Activated CD8-positive, alpha-beta memory T cell treated with anti-CD3 and anti-CD28 coated beads, Interleukin-2, amount 10 ng/mL, durations not matched to agents 7 days and 5 days (primary cell): ENCODE measurements around the gene SCN8A. TPM values are rescaled to one million over a fixed set of nuclear protein-coding genes. Genes with fewer than 3 reads are reported as not detected.
"Not testable (repeated sequence)": the region's sequence is repeated elsewhere in the genome, so short reads cannot be mapped to it uniquely, and the experiment has no call there.

Experiments
- ATAC-seq: fragments of 150-1000 bp; cut with Tn5 transposase; one replicate; pipeline ENCODE4 v1.10.0; 2021; ENCODE audit warnings: moderate library complexity
- CTCF ChIA-PET: fragments of 350-600 bp; sonication (Branson Sonifier 250); formaldehyde crosslinking; loops from one replicate; lab custom pipeline; 2021; ENCODE audit warnings: antibody characterized with exemption; lab: Charles Lee
- DNase-seq: peaks from one replicate; pipeline ENCODE4 v3.0.0-alpha.2; 2020
- H3K27ac Mint-ChIP-seq: one replicate; pipeline ENCODE4 v1.8.0; 2021; ENCODE audit warnings: mild to moderate bottlenecking, mixed read lengths
- H3K27me3 Mint-ChIP-seq: one replicate; pipeline ENCODE4 v1.8.0; 2021; ENCODE audit warnings: mixed read lengths
- H3K36me3 Mint-ChIP-seq: one replicate; pipeline ENCODE4 v1.8.0; 2021; ENCODE audit warnings: mild to moderate bottlenecking, mixed read lengths
- H3K4me1 Mint-ChIP-seq: one replicate; pipeline ENCODE4 v1.8.0; 2021; ENCODE audit warnings: mixed read lengths
- H3K4me3 Mint-ChIP-seq: one replicate; pipeline ENCODE4 v1.8.0; 2021; ENCODE audit warnings: mild to moderate bottlenecking, moderate library complexity, mixed read lengths
- H3K9me3 Mint-ChIP-seq: one replicate; pipeline ENCODE4 v1.8.0; 2022; ENCODE audit warnings: low read depth, mixed read lengths
- total RNA-seq, 2 experiments: library from RNA; stranded (reverse); gene quantifications; one replicate each; pipeline ENCODE4 v1.2.3, GENCODE V29; 2021

Gene SCN8A
- total RNA-seq, result 1 to 10 TPM; 1.3 to 2.3 TPM

- Mint-ChIP-seq H3K9me3 (no peaks in the 10 kb centered on the region), H3K36me3 (no peaks in the 10 kb centered on the region), H3K27me3 (peaks cover 65% of the 10 kb centered on the region)
These were observed at the start of gene SCN8A for GRCh38 chr12:51591016-51591901. TSS of gene SCN8A (plus strand) at chr12:51591233. CDS start at chr12:51662818, 71,585 bp downstream.

GRCh38 chr12:51546097-51546496 lies 44.9 kb upstream of the SCN8A start:
- no peaks in the 10 kb centered on the region for H3K36me3 Mint-ChIP-seq
- CTCF ChIA-PET, result interaction anchor here (0.8 kb wide), 1 partner anchor 14 kb away, joined by 4 read pairs; no protein-coding TSS in a partner anchor
- no peak overlapping the region for H3K4me3 Mint-ChIP-seq
- H3K27me3 Mint-ChIP-seq, result peaks cover 30% of the 10 kb centered on the region
- no peaks in the 10 kb centered on the region for H3K9me3 Mint-ChIP-seq
- DNase-seq, result no peak
- ATAC-seq, result no peak
- no peak overlapping the region for H3K27ac Mint-ChIP-seq
- no peaks in the 10 kb centered on the region for H3K4me1 Mint-ChIP-seq

More at GRCh38 chr12:51591016-51591901, at the start of gene SCN8A:
- Mint-ChIP-seq H3K4me3 (peak within 1 kb of the TSS; percentile 78), H3K4me1 (peaks cover 16% of the 10 kb centered on the region), H3K27ac (peak within 1 kb of the TSS; percentile 21)
- DNase-seq (peak; percentile 56), ATAC-seq (peak; percentile 70)
- CTCF ChIA-PET, result interaction anchor here (1.1 to 4.2 kb wide), 5 partner anchors 11 to 232 kb away, joined by 3 to 18 read pairs (median 5); no protein-coding TSS in a partner anchor

- H3K27ac Mint-ChIP-seq, result no peak overlapping the region
- H3K9me3 Mint-ChIP-seq, result no peaks in the 10 kb centered on the region
- no peak overlapping the region for H3K4me3 Mint-ChIP-seq
- CTCF ChIA-PET, result no interaction called here
- H3K4me1 Mint-ChIP-seq, result no peaks in the 10 kb centered on the region
- peaks cover 36% of the 10 kb centered on the region for H3K27me3 Mint-ChIP-seq
- ATAC-seq, result no peak
- no peaks in the 10 kb centered on the region for H3K36me3 Mint-ChIP-seq
- DNase-seq, result no peak
These were observed 43.4 kb upstream of the SCN8A start for GRCh38 chr12:51547606-51548005.

- CTCF ChIA-PET, result no interaction called here
These were observed 42.8 kb upstream of the SCN8A start for GRCh38 chr12:51548241-51548640.

GRCh38 chr12:51549637-51550036 lies 41.4 kb upstream of the SCN8A start:
- Mint-ChIP-seq H3K27ac (no peak overlapping the region), H3K9me3 (no peaks in the 10 kb centered on the region), H3K4me3 (no peak overlapping the region), H3K4me1 (no peaks in the 10 kb centered on the region), H3K27me3 (peaks cover 50% of the 10 kb centered on the region), H3K36me3 (no peaks in the 10 kb centered on the region)
- CTCF ChIA-PET, result no interaction called here
- ATAC-seq (no peak), DNase-seq (no peak)

More at GRCh38 chr12:51548241-51548640, 42.8 kb upstream of the SCN8A start:
- H3K9me3 Mint-ChIP-seq, result no peaks in the 10 kb centered on the region
- no peak overlapping the region for H3K27ac Mint-ChIP-seq
- H3K27me3 Mint-ChIP-seq, result peaks cover 42% of the 10 kb centered on the region
- no peak for ATAC-seq
- H3K4me3 Mint-ChIP-seq, result no peak overlapping the region
- H3K4me1 Mint-ChIP-seq, result no peaks in the 10 kb centered on the region
- no peak for DNase-seq
- H3K36me3 Mint-ChIP-seq, result no peaks in the 10 kb centered on the region

- H3K9me3 Mint-ChIP-seq, H3K27ac Mint-ChIP-seq, H3K36me3 Mint-ChIP-seq, ATAC-seq, CTCF ChIA-PET, DNase-seq, H3K27me3 Mint-ChIP-seq, H3K4me3 Mint-ChIP-seq, H3K4me1 Mint-ChIP-seq: not testable (repeated sequence)
These were observed 22.6 kb upstream of the SCN8A start for GRCh38 chr12:51568271-51569032.

GRCh38 chr12:51579321-51579850 lies 11.6 kb upstream of the SCN8A start:
- no peaks in the 10 kb centered on the region for H3K4me1 Mint-ChIP-seq
- no peaks in the 10 kb centered on the region for H3K9me3 Mint-ChIP-seq
- no peak for DNase-seq
- CTCF ChIA-PET, result interaction anchor here (1.0 kb wide), 1 partner anchor 13 kb away, joined by 3 read pairs; no protein-coding TSS in a partner anchor
- H3K4me3 Mint-ChIP-seq, result no peak overlapping the region
- peaks cover 37% of the 10 kb centered on the region for H3K27me3 Mint-ChIP-seq
- no peak overlapping the region for H3K27ac Mint-ChIP-seq
- ATAC-seq, result no peak
- H3K36me3 Mint-ChIP-seq, result no peaks in the 10 kb centered on the region

- Mint-ChIP-seq H3K4me3 (no peak overlapping the region), H3K27ac (no peak overlapping the region), H3K27me3 (peaks cover 70% of the 10 kb centered on the region), H3K36me3 (no peaks in the 10 kb centered on the region), H3K4me1 (peaks cover 16% of the 10 kb centered on the region), H3K9me3 (no peaks in the 10 kb centered on the region)
- DNase-seq (no peak), ATAC-seq (no peak)
- CTCF ChIA-PET, result interaction anchor here (1.0 to 1.9 kb wide), 2 partner anchors 13 to 108 kb away, joined by 3 to 6 read pairs; no protein-coding TSS in a partner anchor
These were observed 2.0 kb upstream of the SCN8A start for GRCh38 chr12:51589060-51589459.

- CTCF ChIA-PET, result interaction anchor here (0.8 to 1.9 kb wide), 5 partner anchors 11 to 108 kb away, joined by 3 to 6 read pairs (median 3); no protein-coding TSS in a partner anchor
- DNase-seq (no peak), ATAC-seq (no peak)
- Mint-ChIP-seq H3K4me3 (peak overlapping the region; percentile 78), H3K4me1 (peaks cover 16% of the 10 kb centered on the region), H3K36me3 (no peaks in the 10 kb centered on the region), H3K27me3 (peaks cover 68% of the 10 kb centered on the region), H3K27ac (no peak overlapping the region), H3K9me3 (no peaks in the 10 kb centered on the region)
These were observed 1.4 kb upstream of the SCN8A start for GRCh38 chr12:51589557-51590176.

GRCh38 chr12:51590347-51591015 lies 552 bp upstream of the SCN8A start:
- peak overlapping the region; percentile 21 for H3K27ac Mint-ChIP-seq
- H3K9me3 Mint-ChIP-seq, result no peaks in the 10 kb centered on the region
- CTCF ChIA-PET, result interaction anchor here (0.8 to 1.9 kb wide), 4 partner anchors 12 to 58 kb away, joined by 3 to 6 read pairs (median 4); no protein-coding TSS in a partner anchor
- H3K27me3 Mint-ChIP-seq, result peaks cover 65% of the 10 kb centered on the region
- H3K36me3 Mint-ChIP-seq, result no peaks in the 10 kb centered on the region
- DNase-seq (peak; percentile 79), ATAC-seq (peak; percentile 92)
- H3K4me3 Mint-ChIP-seq, result peak overlapping the region; percentile 78
- peaks cover 16% of the 10 kb centered on the region for H3K4me1 Mint-ChIP-seq

- H3K36me3 Mint-ChIP-seq, result no peaks in the 10 kb centered on the region
- H3K9me3 Mint-ChIP-seq, result no peaks in the 10 kb centered on the region
- CTCF ChIA-PET, result interaction anchor here (0.9 to 4.2 kb wide), 4 partner anchors 13 to 232 kb away, joined by 3 to 18 read pairs (median 4); partner anchors contain the start of gene SLC4A8
- no peak for DNase-seq
- H3K4me1 Mint-ChIP-seq, result peaks cover 16% of the 10 kb centered on the region
- no peak for ATAC-seq
- H3K27ac Mint-ChIP-seq, result no peak overlapping the region
- peaks cover 70% of the 10 kb centered on the region for H3K27me3 Mint-ChIP-seq
- peak overlapping the region; percentile 72 for H3K4me3 Mint-ChIP-seq
These were observed 1.1 kb downstream of the SCN8A start for GRCh38 chr12:51592034-51592705.

GRCh38 chr12:51593021-51593420 lies 2.0 kb downstream of the SCN8A start:
- no peaks in the 10 kb centered on the region for H3K9me3 Mint-ChIP-seq
- ATAC-seq (no peak), DNase-seq (no peak)
- CTCF ChIA-PET, result interaction anchor here (0.8 to 4.2 kb wide), 6 partner anchors 14 to 228 kb away, joined by 3 to 18 read pairs (median 3); partner anchors contain the start of gene SLC4A8
- H3K27me3 Mint-ChIP-seq, result peaks cover 67% of the 10 kb centered on the region
- H3K36me3 Mint-ChIP-seq, result no peaks in the 10 kb centered on the region
- H3K27ac Mint-ChIP-seq, result no peak overlapping the region
- no peak overlapping the region for H3K4me3 Mint-ChIP-seq
- peaks cover 16% of the 10 kb centered on the region for H3K4me1 Mint-ChIP-seq
